Liver (tissue), 9 donors: ENCODE measurements around the gene GIMAP6. TPM values are rescaled to one million over a fixed set of nuclear protein-coding genes. Genes with fewer than 3 reads are reported as not detected.

ENCODE experiments used
- DNase-seq: peaks from one replicate; pipeline ENCODE4 v3.0.0-alpha.2; 2017; ENCODE audit warnings: low spot score
- H3K27ac ChIP-seq, 2 donors: one replicate each; pipeline ENCODE4 v1.7.0; 2013; ENCODE audit warnings: inconsistent platforms in 2 of 2, low read length in 2 of 2, control low read depth in 1 of 2, low read depth in 1 of 2, mild to moderate bottlenecking in 1 of 2
- H3K27me3 ChIP-seq, 4 donors: one replicate each; pipeline versions ENCODE4 v1.6.1 to v1.7.0; 2013; ENCODE audit warnings: low read length in 3 of 4, inconsistent platforms in 1 of 4, mild to moderate bottlenecking in 1 of 4, moderate library complexity in 1 of 4; ENCODE audit not compliant: control insufficient read depth in 4 of 4, insufficient read depth in 4 of 4
- H3K36me3 ChIP-seq, 4 donors: one replicate each; pipeline versions ENCODE4 v1.6.1 to v1.7.0; 2013; ENCODE audit warnings: low read length in 3 of 4, mild to moderate bottlenecking in 3 of 4, low read depth in 1 of 4, moderate library complexity in 1 of 4; ENCODE audit not compliant: control insufficient read depth in 4 of 4, insufficient read depth in 3 of 4
- H3K4me1 ChIP-seq, 4 donors: one replicate each; pipeline versions ENCODE4 v1.6.1 to v1.7.0; 2013; ENCODE audit warnings: low read length in 3 of 4, mild to moderate bottlenecking in 3 of 4, moderate library complexity in 1 of 4; ENCODE audit not compliant: control insufficient read depth in 4 of 4, insufficient read depth in 4 of 4
- H3K4me3 ChIP-seq, 3 donors: one replicate each; pipeline versions ENCODE4 v1.6.1 to v1.7.0; 2013; ENCODE audit warnings: low read length in 3 of 3, control low read depth in 1 of 3, low read depth in 1 of 3, mild to moderate bottlenecking in 1 of 3
- H3K9ac ChIP-seq, 2 donors: one replicate each; pipeline ENCODE4 v1.7.0; 2013; ENCODE audit warnings: low read length in 2 of 2, mild to moderate bottlenecking in 2 of 2, moderate library complexity in 2 of 2, control low read depth in 1 of 2, low read depth in 1 of 2
- H3K9me3 ChIP-seq, 4 donors: one replicate each; pipeline versions ENCODE4 v1.6.1 to v1.7.0; 2013; ENCODE audit warnings: low read length in 3 of 4; ENCODE audit not compliant: control insufficient read depth in 4 of 4
- EGR1 ChIP-seq, 2 donors: IDR thresholded peaks; 2 replicates each; pipeline ENCODE4 v1.6.1; 2016 to 2018; ENCODE audit warnings: antibody characterized with exemption in 2 of 2, low read depth in 2 of 2
- FOXA1 ChIP-seq: IDR thresholded peaks from 2 replicates; pipeline ENCODE4 v1.6.1; 2016; ENCODE audit warnings: antibody characterized with exemption
- FOXA2 ChIP-seq: IDR thresholded peaks from 2 replicates; pipeline ENCODE4 v1.6.1; 2016; ENCODE audit warnings: antibody characterized with exemption
- GABPA ChIP-seq, 2 donors: IDR thresholded peaks in 1 of 2; conservative IDR thresholded peaks in 1 of 2; 2 replicates each; pipeline ENCODE4 v1.6.1; 2016; ENCODE audit warnings: antibody characterized with exemption in 2 of 2, mild to moderate bottlenecking in 1 of 2, moderate library complexity in 1 of 2
- HNF4A ChIP-seq, 2 donors: conservative IDR thresholded peaks; 2 replicates each; pipeline ENCODE4 v1.6.1; 2016; ENCODE audit warnings: antibody characterized with exemption in 2 of 2, mild to moderate bottlenecking in 2 of 2
- JUND ChIP-seq, 2 donors: IDR thresholded peaks; 2 replicates each; pipeline ENCODE4 v1.6.1; 2016; ENCODE audit warnings: antibody characterized with exemption in 2 of 2
- NR2F2 ChIP-seq: IDR thresholded peaks from 2 replicates; pipeline ENCODE4 v1.6.1; 2016; ENCODE audit warnings: antibody characterized with exemption
- RAD21 ChIP-seq, 2 donors: IDR thresholded peaks; 2 replicates each; pipeline ENCODE4 v1.6.1; 2016; ENCODE audit warnings: antibody characterized with exemption in 2 of 2, mild to moderate bottlenecking in 2 of 2
- RXRA ChIP-seq, 2 donors: IDR thresholded peaks; 2 replicates each; pipeline ENCODE4 v1.6.1; 2017 to 2018; ENCODE audit warnings: antibody characterized with exemption in 2 of 2, mild to moderate bottlenecking in 1 of 2
- SP1 ChIP-seq: IDR thresholded peaks from 2 replicates; pipeline ENCODE4 v1.6.1; 2018; ENCODE audit warnings: antibody characterized with exemption, mild to moderate bottlenecking
- YY1 ChIP-seq: IDR thresholded peaks from 2 replicates; pipeline ENCODE4 v1.6.1; 2016; ENCODE audit warnings: antibody characterized with exemption, mild to moderate bottlenecking
- WGBS: extraction: QIAGEN DNeasy Blood & Tissue Kit; methylation state at CpG from one replicate; pipeline ENCODE4 v1.1.7; 2013; 5-methylcytosine and 5-hydroxymethylcytosine counted together
- polyA plus RNA-seq, 2 donors: library from polyadenylated mRNA; stranded (reverse) in 1 of 2; unstranded in 1 of 2; fragments of 200-250 nt in 1 of 2; fragments of >200 nt in 1 of 2; fragmentation: Nextera tagmentation in 1 of 2; extraction: Ambion mirVana in 1 of 2; gene quantifications; one replicate each; pipeline versions ENCODE4 v1.2.1 to v1.2.3, GENCODE V29; 2013 to 2015
- total RNA-seq, 2 donors: library from RNA; depleted of rRNA; stranded (reverse); fragments of >200 nt; gene quantifications; one replicate each; pipeline ENCODE4 v1.2.3, GENCODE V29; 2014
- TF ChIP-seq, protein P1 (sequence below): fragments of 150-350 bp; IDR thresholded peaks from 2 replicates; pipeline ENCODE4 v1.5.1; 2017; ENCODE audit warnings: improper control_type of control experiment, low read depth, low read length; ENCODE audit not compliant: missing input control
- TF ChIP-seq, protein P2 (sequence below): IDR thresholded peaks from 2 replicates; pipeline ENCODE4 v1.6.1; 2016; ENCODE audit warnings: antibody characterized with exemption, mild to moderate bottlenecking
- TF ChIP-seq, protein P3 (sequence below): IDR thresholded peaks from 2 replicates; pipeline ENCODE4 v1.6.1; 2016; ENCODE audit warnings: antibody characterized with exemption
- TF ChIP-seq, protein P4 (sequence below): IDR thresholded peaks from 2 replicates; pipeline ENCODE4 v1.6.1; 2016; ENCODE audit warnings: antibody characterized with exemption
- donor health status: healthy.
- donor health status: healthy.
- donor health status: healthy.
- donor health status: healthy.
- donor health status: healthy.

GIMAP6 gene
- total and polyA plus RNA-seq, 4 donors: 2.0 to 17.5 (median 11.9) TPM

DNA sequence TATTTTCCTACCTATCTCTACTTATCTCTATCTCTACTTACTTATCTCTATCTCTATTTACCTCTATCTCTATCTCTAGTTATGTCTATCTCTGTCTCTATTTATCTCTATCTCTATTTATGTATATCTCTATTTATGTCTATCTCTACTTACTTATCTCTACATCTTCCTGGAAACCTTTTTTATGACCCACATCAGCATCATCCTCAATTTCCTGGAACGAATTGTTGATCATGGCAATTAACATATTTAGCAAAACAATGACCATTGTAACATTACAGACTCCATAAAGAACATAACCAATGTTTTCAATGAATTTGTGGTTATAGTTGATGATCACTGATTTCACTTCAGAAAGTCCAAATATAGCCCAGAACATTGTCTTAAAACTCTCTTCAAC, 18.3 kb downstream of the GIMAP6 start:
- 55% methylated on average over 1 of the region's 1 CpG for WGBS
- TF ChIP-seq, protein P1, sequence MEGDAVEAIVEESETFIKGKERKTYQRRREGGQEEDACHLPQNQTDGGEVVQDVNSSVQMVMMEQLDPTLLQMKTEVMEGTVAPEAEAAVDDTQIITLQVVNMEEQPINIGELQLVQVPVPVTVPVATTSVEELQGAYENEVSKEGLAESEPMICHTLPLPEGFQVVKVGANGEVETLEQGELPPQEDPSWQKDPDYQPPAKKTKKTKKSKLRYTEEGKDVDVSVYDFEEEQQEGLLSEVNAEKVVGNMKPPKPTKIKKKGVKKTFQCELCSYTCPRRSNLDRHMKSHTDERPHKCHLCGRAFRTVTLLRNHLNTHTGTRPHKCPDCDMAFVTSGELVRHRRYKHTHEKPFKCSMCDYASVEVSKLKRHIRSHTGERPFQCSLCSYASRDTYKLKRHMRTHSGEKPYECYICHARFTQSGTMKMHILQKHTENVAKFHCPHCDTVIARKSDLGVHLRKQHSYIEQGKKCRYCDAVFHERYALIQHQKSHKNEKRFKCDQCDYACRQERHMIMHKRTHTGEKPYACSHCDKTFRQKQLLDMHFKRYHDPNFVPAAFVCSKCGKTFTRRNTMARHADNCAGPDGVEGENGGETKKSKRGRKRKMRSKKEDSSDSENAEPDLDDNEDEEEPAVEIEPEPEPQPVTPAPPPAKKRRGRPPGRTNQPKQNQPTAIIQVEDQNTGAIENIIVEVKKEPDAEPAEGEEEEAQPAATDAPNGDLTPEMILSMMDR: no peak
- TF ChIP-seq, protein P2, sequence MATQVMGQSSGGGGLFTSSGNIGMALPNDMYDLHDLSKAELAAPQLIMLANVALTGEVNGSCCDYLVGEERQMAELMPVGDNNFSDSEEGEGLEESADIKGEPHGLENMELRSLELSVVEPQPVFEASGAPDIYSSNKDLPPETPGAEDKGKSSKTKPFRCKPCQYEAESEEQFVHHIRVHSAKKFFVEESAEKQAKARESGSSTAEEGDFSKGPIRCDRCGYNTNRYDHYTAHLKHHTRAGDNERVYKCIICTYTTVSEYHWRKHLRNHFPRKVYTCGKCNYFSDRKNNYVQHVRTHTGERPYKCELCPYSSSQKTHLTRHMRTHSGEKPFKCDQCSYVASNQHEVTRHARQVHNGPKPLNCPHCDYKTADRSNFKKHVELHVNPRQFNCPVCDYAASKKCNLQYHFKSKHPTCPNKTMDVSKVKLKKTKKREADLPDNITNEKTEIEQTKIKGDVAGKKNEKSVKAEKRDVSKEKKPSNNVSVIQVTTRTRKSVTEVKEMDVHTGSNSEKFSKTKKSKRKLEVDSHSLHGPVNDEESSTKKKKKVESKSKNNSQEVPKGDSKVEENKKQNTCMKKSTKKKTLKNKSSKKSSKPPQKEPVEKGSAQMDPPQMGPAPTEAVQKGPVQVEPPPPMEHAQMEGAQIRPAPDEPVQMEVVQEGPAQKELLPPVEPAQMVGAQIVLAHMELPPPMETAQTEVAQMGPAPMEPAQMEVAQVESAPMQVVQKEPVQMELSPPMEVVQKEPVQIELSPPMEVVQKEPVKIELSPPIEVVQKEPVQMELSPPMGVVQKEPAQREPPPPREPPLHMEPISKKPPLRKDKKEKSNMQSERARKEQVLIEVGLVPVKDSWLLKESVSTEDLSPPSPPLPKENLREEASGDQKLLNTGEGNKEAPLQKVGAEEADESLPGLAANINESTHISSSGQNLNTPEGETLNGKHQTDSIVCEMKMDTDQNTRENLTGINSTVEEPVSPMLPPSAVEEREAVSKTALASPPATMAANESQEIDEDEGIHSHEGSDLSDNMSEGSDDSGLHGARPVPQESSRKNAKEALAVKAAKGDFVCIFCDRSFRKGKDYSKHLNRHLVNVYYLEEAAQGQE: no peak
- TF ChIP-seq JUND (IDR thresholded peaks at IDR 0.05) (no peak), FOXA1 (no peak), GABPA (IDR thresholded peaks at IDR 0.05 in 1 of 2, conservative IDR thresholded peaks at IDR 0.05 in 1 of 2) (no peak), NR2F2 (no peak), EGR1 (IDR thresholded peaks at IDR 0.05; ENCODE audit: low read depth in 2 of 2) (no peak), HNF4A (conservative IDR thresholded peaks at IDR 0.05) (no peak), FOXA2 (no peak), YY1 (no peak), RAD21 (IDR thresholded peaks at IDR 0.05) (no peak), RXRA (IDR thresholded peaks at IDR 0.05) (no peak)
- TF ChIP-seq, protein P3, sequence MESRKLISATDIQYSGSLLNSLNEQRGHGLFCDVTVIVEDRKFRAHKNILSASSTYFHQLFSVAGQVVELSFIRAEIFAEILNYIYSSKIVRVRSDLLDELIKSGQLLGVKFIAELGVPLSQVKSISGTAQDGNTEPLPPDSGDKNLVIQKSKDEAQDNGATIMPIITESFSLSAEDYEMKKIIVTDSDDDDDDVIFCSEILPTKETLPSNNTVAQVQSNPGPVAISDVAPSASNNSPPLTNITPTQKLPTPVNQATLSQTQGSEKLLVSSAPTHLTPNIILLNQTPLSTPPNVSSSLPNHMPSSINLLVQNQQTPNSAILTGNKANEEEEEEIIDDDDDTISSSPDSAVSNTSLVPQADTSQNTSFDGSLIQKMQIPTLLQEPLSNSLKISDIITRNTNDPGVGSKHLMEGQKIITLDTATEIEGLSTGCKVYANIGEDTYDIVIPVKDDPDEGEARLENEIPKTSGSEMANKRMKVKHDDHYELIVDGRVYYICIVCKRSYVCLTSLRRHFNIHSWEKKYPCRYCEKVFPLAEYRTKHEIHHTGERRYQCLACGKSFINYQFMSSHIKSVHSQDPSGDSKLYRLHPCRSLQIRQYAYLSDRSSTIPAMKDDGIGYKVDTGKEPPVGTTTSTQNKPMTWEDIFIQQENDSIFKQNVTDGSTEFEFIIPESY: no peak
- TF ChIP-seq, protein P4, sequence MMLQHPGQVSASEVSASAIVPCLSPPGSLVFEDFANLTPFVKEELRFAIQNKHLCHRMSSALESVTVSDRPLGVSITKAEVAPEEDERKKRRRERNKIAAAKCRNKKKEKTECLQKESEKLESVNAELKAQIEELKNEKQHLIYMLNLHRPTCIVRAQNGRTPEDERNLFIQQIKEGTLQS: no peak
- no peaks in the 10 kb centered on the region for H3K36me3 ChIP-seq

DNA sequence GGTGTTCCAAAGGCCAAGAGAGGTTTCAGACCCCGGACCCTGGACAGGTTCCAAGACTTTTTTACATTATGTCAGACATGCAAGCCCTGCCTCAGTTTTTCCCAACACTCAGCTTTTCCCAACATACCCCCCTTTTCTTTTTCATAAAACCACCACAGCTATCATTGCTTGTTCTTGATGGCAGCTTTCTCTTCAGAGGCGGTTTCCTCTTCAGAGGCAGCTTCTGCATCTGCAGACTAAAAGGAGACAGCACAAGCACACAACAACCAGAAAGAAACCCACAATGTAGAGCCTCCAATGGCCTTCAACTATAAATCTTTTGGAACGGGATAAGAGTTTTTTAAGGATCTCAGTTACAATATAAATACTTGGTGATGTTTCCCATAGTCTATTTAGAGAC, 19.3 kb downstream of the GIMAP6 start:
- Histone ChIP-seq H3K9me3 (no peaks in the 10 kb centered on the region), H3K27ac (no peak overlapping the region), H3K4me3 (no peak overlapping the region), H3K4me1 (no peaks in the 10 kb centered on the region), H3K9ac (no peak overlapping the region), H3K36me3 (no peaks in the 10 kb centered on the region), H3K27me3 (no peaks in the 10 kb centered on the region)
- TF ChIP-seq RXRA (IDR thresholded peaks at IDR 0.05) (no peak), SP1 (no peak), YY1 (no peak), JUND (IDR thresholded peaks at IDR 0.05) (no peak), FOXA2 (no peak), EGR1 (IDR thresholded peaks at IDR 0.05; ENCODE audit: low read depth in 2 of 2) (no peak), FOXA1 (no peak), HNF4A (conservative IDR thresholded peaks at IDR 0.05) (no peak)
- TF ChIP-seq, protein P3: no peak
- TF ChIP-seq, protein P2: no peak
- TF ChIP-seq, protein P1: no peak
- 80% methylated on average over 3 of the region's 3 CpGs for WGBS
- DNase-seq: no peak

More for the DNA sequence above, 18.3 kb downstream of the GIMAP6 start:
- Histone ChIP-seq H3K4me1 (no peaks in the 10 kb centered on the region), H3K9ac (no peak overlapping the region), H3K4me3 (no peak overlapping the region), H3K27me3 (no peaks in the 10 kb centered on the region), H3K9me3 (no peaks in the 10 kb centered on the region), H3K27ac (no peak overlapping the region)
- no peak for DNase-seq
